Measurements from ENCODE around the gene TUBA3E.

GRCh38 chr2:130156624-130157004 lies 41.6 kb downstream of the TUBA3E start:
- TF ChIP-seq CTCF (IDR thresholded peaks at IDR 0.05; ENCODE audit: poor library complexity, severe bottlenecking) (no peak), REST (IDR thresholded peaks at IDR 0.05; ENCODE audit: borderline replicate concordance) (no peak), EP300 (conservative IDR thresholded peaks at IDR 0.05; ENCODE audit: poor library complexity, severe bottlenecking) (no peak), SMC3 (conservative IDR thresholded peaks at IDR 0.05; ENCODE audit: poor library complexity) (no peak), RAD21 (conservative IDR thresholded peaks at IDR 0.05) (no peak), POLR2AphosphoS5 (IDR thresholded peaks at IDR 0.05) (no peak), EZH2 (IDR thresholded peaks at IDR 0.05; ENCODE audit: borderline replicate concordance, insufficient read depth, low read length, poor library complexity, severe bottlenecking) (no peak), MXI1 (conservative IDR thresholded peaks at IDR 0.05; ENCODE audit: poor library complexity, severe bottlenecking) (no peak)

Data from neural cell (in vitro differentiated cells).